GDM1 (cell line): ENCODE data around the gene DMWD.
"Not testable (repeated sequence)": the region's sequence is repeated elsewhere in the genome, so short reads cannot be mapped to it uniquely, and the experiment has no call there.

Source experiments
- DNase-seq: peaks from one replicate; lab custom pipeline; 2025; lab: John Stamatoyannopoulos, UW

The DMWD gene

DNA sequence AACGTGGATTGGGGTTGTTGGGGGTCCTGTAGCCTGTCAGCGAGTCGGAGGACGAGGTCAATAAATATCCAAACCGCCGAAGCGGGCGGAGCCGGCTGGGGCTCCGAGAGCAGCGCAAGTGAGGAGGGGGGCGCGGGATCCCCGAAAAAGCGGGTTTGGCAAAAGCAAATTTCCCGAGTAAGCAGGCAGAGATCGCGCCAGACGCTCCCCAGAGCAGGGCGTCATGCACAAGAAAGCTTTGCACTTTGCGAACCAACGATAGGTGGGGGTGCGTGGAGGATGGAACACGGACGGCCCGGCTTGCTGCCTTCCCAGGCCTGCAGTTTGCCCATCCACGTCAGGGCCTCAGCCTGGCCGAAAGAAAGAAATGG, 22.8 kb downstream of the DMWD start:
- no peak for DNase-seq

DNA sequence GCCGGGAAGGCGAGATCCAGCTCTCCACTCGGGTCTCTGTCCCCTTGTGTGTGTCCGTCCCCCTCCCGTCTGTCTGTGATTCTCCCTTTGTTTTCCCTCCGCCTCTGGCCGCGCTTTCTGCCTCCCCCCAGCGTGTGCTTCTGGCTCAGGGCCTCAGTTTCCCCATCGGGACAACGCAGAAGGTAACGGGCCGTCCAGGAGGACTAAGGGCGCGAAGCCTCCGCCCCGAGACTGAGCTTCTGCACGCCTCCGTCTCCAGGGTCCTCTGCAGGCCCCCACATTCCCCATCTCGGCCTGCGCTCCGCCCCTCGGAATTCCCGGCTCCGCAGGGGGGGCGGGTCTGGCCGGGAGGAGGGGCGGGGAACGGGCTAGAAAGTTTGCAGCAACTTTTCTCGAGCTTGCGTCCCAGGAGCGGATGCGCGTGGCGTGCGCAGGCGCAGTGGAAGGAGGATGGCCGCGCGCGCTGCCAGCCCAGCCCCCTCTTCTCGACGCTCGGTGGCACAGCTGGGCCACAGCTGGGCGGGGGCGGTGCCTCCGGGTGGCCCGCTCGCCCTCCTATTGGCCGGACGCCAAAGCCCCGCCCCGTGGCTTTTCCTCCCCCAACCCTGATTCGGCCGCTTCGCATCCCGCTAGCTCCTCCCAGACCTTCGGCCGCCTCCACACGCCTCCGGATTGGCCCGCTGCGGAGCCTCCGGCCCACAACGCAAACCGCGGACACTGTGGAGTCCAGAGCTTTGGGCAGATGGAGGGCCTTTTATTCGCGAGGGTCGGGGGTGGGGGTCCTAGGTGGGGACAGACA, 23.5 kb downstream of the DMWD start, which contains the start of gene SIX5:
SIX5 (minus strand) TSS at position 269 of the 799 bp plus-strand sequence. CDS start 408 bp downstream, outside the sequence.
- peak; percentile 97 for DNase-seq

GRCh38 chr19:45768655-45768983, 24.0 kb downstream of the DMWD start:
- DNase-seq, result peak; percentile 25

GRCh38 chr19:45767881-45768654, 24.6 kb downstream of the DMWD start:
- DNase-seq, result no peak

DNA sequence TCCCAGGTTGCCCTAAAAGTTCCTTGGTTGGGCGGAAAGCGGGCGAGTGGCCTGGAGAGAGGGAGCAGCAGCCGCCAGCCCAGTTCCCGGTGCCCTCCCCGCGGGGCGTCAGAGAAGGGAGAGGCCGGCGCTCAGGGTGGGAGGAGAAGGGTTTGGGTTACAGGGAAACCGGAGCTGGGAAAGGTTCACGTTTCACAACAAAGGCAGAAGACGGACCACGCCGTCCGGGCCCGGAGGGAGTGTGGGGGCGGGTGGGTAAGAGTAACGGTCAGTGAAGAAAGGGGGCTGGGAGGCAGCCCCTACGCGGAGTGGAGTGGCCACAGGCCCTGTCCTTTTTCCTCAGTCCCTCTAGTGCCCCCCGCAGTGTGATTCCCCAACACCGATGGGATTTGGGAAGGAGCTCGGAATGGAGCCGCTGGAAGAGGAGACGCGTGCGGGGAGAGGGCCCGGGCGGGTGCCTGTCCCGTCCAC, 25.2 kb downstream of the DMWD start:
- DNase-seq, result no peak

DNA sequence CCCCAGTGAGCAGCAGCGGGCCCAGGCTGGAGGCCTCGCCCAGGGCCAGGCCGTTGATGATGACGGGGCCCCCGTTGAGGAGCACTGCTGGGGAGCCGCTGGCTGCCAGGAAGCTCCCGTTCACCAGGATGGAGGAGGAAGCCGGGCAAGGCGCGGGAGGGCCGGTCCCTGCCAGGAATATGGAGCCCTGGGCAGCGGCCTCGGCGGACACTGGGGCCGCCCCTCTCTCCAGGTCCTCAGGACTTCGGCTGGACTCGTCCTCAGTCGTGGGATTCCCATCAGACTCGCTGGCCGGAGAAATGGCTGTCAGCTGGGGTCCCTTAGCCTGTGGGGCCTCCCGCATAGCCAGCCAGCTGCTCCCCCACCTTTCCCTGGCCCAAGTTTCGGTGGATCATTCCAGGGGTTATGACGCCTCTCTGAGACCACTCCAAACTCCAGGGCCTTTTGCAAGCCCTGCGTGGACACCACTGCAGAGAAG, 25.7 kb downstream of the DMWD start:
- no peak for DNase-seq

DNA sequence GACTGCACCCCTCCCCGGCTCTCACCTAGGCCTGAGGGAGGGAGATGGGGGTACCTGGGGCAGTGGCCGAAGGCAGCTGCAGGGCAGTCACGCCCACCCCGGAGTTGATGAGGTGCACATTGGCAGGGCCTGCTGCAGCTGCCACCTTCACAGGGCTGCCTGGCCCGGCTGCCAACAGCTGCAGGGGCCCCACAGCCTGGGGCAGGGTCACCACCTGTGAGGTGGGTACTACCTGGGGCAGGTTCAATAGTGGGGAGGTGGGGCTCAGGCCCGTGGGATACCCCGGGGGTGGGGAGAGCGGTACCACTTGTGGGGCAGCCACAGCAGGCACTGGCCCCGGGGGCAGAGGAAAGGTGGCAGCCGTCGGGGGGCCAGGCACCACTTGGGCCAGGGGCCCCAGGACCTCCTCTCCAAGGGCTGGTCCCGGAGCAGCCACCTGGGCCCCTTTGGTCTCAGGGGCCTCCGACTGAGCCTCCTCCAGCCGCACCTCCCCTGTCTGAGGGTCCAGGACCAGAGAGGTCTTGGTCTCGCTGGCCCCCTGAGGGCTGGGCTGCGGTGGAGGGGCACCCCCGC, 26.3 kb downstream of the DMWD start:
- no peak for DNase-seq

DNA sequence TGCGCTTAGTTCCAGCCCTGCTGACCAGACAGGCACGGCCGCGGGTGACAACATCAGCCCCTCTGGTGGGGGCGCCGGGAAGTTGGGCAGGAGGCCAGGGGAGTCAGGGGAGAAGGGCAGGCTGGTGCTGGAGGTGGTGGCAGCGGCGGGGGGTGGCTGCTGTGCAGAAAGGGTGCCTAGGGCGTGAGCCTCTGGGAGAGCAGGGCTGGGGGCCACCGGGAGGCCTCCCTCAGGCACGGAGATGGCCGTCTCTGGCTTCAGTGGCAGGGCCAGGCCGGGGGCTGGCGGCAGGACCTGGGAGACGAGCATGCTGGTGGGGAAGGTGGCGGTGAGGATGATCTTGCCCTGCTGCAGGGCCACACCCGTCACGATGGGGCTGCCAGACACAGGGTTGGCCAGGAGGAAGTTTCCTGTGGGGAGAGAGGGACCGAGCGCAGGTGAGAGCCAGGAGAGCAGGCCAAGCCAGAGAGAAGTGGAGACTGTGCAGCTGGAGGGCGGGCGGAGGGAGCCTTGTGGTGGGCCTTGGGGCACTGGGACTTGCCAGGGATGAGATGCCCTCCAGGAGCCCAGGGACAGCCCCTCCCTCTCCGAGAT, 26.8 kb downstream of the DMWD start:
- DNase-seq, result no peak

DNA sequence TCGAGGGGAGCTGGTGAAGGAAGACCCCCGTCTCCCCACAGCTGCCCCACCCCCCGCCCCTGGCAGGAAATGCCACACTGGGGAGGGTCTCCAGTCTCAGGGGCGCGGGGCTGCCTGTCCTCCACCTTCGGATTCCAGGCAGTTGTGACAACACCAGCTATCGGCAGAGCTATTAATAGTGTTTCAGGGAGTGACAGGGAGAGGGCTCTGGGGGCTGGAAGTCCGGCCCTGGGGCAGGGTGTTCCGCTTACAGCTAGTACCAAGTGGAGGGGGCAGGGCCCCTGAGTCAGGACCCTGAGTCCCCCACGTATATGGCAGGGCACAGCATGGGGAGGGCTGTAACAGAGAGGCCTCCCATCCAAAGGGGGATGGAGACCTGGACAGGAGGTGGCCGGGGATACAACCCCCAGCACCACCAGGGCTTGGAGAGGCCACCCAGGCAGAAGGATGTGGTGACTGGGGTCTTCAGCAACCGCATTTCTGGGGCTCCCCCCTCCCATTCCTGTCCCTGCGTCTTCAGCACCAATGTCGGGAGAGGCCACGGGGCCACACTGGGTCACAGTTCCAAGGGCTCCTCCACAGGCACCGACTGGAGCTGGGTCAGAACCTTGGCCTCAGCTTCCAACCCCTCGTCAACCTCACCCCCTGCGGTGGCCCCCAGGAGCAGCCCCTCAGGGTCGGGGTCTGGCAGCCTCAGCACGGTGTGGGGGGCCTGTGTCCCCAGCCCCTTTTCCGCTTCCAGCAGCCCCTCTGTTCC, 27.5 kb downstream of the DMWD start:
- no peak for DNase-seq

DNA sequence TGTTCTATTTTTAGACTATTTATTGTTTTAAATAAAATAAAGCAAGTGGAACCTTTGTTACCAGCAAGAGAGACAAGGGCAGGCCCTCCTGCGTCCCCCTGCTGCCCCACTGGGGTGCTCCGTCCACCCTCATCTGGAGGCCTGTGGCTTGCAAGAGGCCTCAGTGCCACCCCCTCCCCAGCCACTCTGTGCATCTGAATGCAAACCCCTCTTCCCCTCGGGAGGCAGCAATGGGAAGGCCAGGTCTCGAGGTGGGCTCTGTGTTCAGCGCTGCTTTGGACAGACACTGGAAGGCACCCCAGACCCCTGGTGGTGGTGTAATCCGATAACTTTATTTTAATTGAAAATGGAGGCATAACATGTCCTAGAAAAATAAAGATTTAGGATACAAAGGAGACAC, 28.2 kb downstream of the DMWD start:
- DNase-seq, result no peak

GRCh38 chr19:45763691-45764294, 28.9 kb downstream of the DMWD start:
- no peak for DNase-seq

- no peak for DNase-seq
Measured at GRCh38 chr19:45762870-45763631, 29.6 kb downstream of the DMWD start.

DNA sequence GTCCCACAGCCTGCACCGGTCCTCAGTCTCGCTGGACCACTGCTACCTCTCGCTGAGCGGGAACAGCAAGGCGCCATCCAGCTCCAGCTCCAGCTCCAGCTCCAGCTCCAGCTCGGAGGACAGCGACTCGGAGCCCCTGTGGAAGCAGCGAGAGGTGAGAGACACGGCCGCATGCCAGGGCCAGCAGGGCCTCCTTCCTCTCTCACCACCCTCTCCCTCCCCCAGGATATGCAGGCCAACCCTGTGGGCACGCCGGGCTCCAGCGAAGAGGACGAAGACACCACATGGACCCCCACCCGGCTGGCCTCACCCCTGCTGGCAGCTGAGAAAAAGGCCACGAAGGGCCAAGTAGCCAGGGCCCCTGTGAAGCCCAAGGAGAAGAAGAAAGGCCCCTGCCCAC, 30.9 kb downstream of the DMWD start:
- no peak for DNase-seq

DNA sequence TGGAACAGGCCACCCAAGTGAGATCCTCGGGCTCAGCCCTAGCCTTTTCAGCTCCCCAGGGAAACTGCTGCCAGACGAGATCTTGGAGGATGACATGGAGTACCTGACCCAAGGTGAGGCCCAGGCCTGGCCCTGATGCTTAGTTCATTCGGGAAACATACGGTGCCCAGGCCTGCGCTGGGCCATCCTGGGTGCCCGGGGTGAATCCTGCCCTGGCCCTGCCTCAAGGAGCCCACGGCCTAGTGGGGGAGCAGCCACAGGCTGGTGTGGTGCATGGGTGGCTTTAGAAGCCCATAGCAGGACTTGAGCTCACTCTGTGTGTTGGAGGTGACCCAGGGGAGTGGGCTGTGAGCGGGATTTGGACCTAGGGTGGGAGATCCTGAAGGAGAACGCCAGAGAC, 33.7 kb downstream of the DMWD start:
- no peak for DNase-seq

GRCh38 chr19:45757695-45758094, 35.0 kb downstream of the DMWD start:
- DNase-seq, result no peak

DNA sequence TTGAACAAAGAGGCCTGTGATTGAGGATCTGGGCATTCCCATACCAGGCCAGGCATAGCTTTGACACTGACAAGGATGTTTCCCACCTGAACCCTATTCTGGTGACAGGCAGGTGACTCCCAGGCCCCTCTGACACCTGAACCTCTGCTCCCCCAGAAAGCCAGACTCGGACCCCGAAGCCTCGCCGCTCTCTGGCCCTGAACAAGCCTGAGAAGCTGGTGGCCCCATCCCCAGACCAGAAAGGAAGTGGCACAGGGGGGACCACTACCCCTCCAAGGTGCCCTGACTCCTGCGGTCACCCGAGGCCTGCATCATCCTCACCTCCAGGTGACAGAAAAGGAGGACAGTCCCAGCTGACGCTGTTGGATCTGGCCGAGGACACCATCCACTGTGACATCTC, 38.3 kb downstream of the DMWD start:
- no peak for DNase-seq

- DNase-seq, result no peak
Measured at GRCh38 chr19:45753548-45753947, 39.1 kb downstream of the DMWD start.

GRCh38 chr19:45752639-45753038, 40.0 kb downstream of the DMWD start:
- no peak for DNase-seq

GRCh38 chr19:45751483-45751882, 41.2 kb downstream of the DMWD start:
- DNase-seq, result not testable (repeated sequence)

DNA sequence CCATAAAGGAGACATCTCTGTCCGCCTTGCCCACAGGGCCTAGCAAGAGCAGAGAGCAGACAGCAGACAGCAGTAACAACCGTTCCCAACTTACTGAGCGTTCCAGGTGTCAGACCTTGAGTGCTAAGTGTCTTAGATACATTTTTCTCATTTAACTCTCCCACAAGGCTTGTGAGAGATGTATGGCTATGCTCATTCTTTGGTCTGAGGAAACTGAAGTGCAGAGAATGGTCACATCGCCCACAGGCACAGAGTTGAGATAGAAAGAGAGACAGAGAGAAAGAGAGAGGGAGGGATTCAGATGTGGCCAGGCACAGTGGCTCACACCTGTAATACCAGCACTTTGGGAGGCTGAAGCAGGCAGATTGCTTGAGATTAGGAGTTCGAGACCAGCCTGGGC, 45.1 kb downstream of the DMWD start:
- DNase-seq, result no peak

DNA sequence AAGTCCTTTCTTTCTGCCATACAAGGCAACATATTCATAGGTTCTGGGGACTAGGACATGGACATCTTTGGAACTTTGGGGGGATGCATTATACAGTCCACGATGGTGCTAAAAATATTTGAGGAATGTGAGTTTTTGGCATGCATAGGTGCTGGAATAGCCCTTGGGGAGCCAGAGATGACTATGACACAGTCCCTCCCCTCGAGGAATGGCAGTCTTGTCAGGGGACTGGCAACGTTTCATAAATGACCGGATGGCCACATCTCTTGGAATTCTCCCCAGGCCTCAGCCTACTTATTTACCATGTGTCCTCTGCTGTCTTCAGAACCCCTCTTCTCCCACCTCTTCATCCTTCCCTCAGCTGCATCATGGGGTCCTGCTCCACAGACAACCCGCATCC, 45.8 kb downstream of the DMWD start:
- DNase-seq, result no peak
